ENCODE data around the gene COMMD10.
"Not testable (repeated sequence)": the region's sequence is repeated elsewhere in the genome, so short reads cannot be mapped to it uniquely, and the experiment has no call there.

COMMD10 gene

GRCh38 chr5:116063950-116064349 lies 20.9 kb upstream of the COMMD10 start:
- no peaks in the 10 kb centered on the region for H3K4me1 ChIP-seq (ENCODE audit: control insufficient read depth, insufficient read depth, low read length)
- no peaks in the 10 kb centered on the region for H3K27me3 ChIP-seq (ENCODE audit: control insufficient read depth, insufficient read depth, low read length)
- no peaks in the 10 kb centered on the region for H3K36me3 ChIP-seq (ENCODE audit: control insufficient read depth, insufficient read depth, low read length)
- no peak overlapping the region for H3K9ac ChIP-seq (ENCODE audit: low read length)
- H3K27ac ChIP-seq (ENCODE audit: low read depth, low read length) = no peak overlapping the region
- no peak overlapping the region for H3K4me3 ChIP-seq (ENCODE audit: low read depth, low read length)
- H3K9me3 ChIP-seq (ENCODE audit: control insufficient read depth, insufficient read depth, low read depth, low read length) = no peaks in the 10 kb centered on the region

- Histone ChIP-seq H3K27ac (ENCODE audit: low read depth, low read length) (no peak overlapping the region), H3K4me3 (ENCODE audit: low read depth, low read length) (no peak overlapping the region), H3K4me1 (ENCODE audit: control insufficient read depth, insufficient read depth, low read length) (no peaks in the 10 kb centered on the region), H3K9ac (ENCODE audit: low read length) (no peak overlapping the region), H3K27me3 (ENCODE audit: control insufficient read depth, insufficient read depth, low read length) (no peaks in the 10 kb centered on the region), H3K36me3 (ENCODE audit: control insufficient read depth, insufficient read depth, low read length) (no peaks in the 10 kb centered on the region), H3K9me3 (ENCODE audit: control insufficient read depth, insufficient read depth, low read depth, low read length) (no peaks in the 10 kb centered on the region)
Measured at GRCh38 chr5:116068028-116068632, 16.7 kb upstream of the COMMD10 start.

- Histone ChIP-seq H3K27ac (ENCODE audit: low read depth, low read length) (no peak overlapping the region), H3K4me1 (ENCODE audit: control insufficient read depth, insufficient read depth, low read length) (no peaks in the 10 kb centered on the region), H3K27me3 (ENCODE audit: control insufficient read depth, insufficient read depth, low read length) (no peaks in the 10 kb centered on the region), H3K9me3 (ENCODE audit: control insufficient read depth, insufficient read depth, low read depth, low read length) (no peaks in the 10 kb centered on the region), H3K9ac (ENCODE audit: low read length) (no peak overlapping the region), H3K36me3 (ENCODE audit: control insufficient read depth, insufficient read depth, low read length) (no peaks in the 10 kb centered on the region), H3K4me3 (ENCODE audit: low read depth, low read length) (no peak overlapping the region)
Measured at GRCh38 chr5:116071211-116071610, 13.6 kb upstream of the COMMD10 start.

GRCh38 chr5:116075191-116075831 lies 9.5 kb upstream of the COMMD10 start:
- Histone ChIP-seq H3K4me3 (ENCODE audit: low read depth, low read length) (no peak overlapping the region), H3K9me3 (ENCODE audit: control insufficient read depth, insufficient read depth, low read depth, low read length) (no peaks in the 10 kb centered on the region), H3K9ac (ENCODE audit: low read length) (no peak overlapping the region), H3K27ac (ENCODE audit: low read depth, low read length) (no peak overlapping the region), H3K27me3 (ENCODE audit: control insufficient read depth, insufficient read depth, low read length) (no peaks in the 10 kb centered on the region), H3K36me3 (ENCODE audit: control insufficient read depth, insufficient read depth, low read length) (no peaks in the 10 kb centered on the region), H3K4me1 (ENCODE audit: control insufficient read depth, insufficient read depth, low read length) (no peaks in the 10 kb centered on the region)

- Histone ChIP-seq H3K27me3 (ENCODE audit: control insufficient read depth, insufficient read depth, low read length) (no peaks in the 10 kb centered on the region), H3K9me3 (ENCODE audit: control insufficient read depth, insufficient read depth, low read depth, low read length) (no peaks in the 10 kb centered on the region), H3K9ac (ENCODE audit: low read length) (no peak overlapping the region), H3K4me1 (ENCODE audit: control insufficient read depth, insufficient read depth, low read length) (no peaks in the 10 kb centered on the region), H3K36me3 (ENCODE audit: control insufficient read depth, insufficient read depth, low read length) (no peaks in the 10 kb centered on the region), H3K4me3 (ENCODE audit: low read depth, low read length) (no peak overlapping the region), H3K27ac (ENCODE audit: low read depth, low read length) (no peak overlapping the region)
Measured at GRCh38 chr5:116076496-116076895, 8.3 kb upstream of the COMMD10 start.

GRCh38 chr5:116078199-116078598 lies 6.6 kb upstream of the COMMD10 start:
- Histone ChIP-seq H3K9ac (ENCODE audit: low read length) (no peak overlapping the region), H3K9me3 (ENCODE audit: control insufficient read depth, insufficient read depth, low read depth, low read length) (no peaks in the 10 kb centered on the region), H3K4me3 (ENCODE audit: low read depth, low read length) (no peak overlapping the region), H3K27me3 (ENCODE audit: control insufficient read depth, insufficient read depth, low read length) (no peaks in the 10 kb centered on the region), H3K36me3 (ENCODE audit: control insufficient read depth, insufficient read depth, low read length) (no peaks in the 10 kb centered on the region), H3K27ac (ENCODE audit: low read depth, low read length) (no peak overlapping the region), H3K4me1 (ENCODE audit: control insufficient read depth, insufficient read depth, low read length) (no peaks in the 10 kb centered on the region)

GRCh38 chr5:116084287-116084691 lies 536 bp upstream of the COMMD10 start:
- Histone ChIP-seq H3K9ac (ENCODE audit: low read length) (peak overlapping the region; percentile 22), H3K27me3 (ENCODE audit: control insufficient read depth, insufficient read depth, low read length) (no peaks in the 10 kb centered on the region), H3K27ac (ENCODE audit: low read depth, low read length) (no peak overlapping the region), H3K36me3 (ENCODE audit: control insufficient read depth, insufficient read depth, low read length) (0 out of 2 replicates have a peak, but pooled peaks cover 3% of the 10 kb centered on the region), H3K9me3 (ENCODE audit: control insufficient read depth, insufficient read depth, low read depth, low read length) (no peaks in the 10 kb centered on the region), H3K4me3 (ENCODE audit: low read depth, low read length) (peak overlapping the region; percentile 64), H3K4me1 (ENCODE audit: control insufficient read depth, insufficient read depth, low read length) (peaks cover 7% of the 10 kb centered on the region)

- not testable (repeated sequence) for H3K4me1 ChIP-seq (ENCODE audit: control insufficient read depth, insufficient read depth, low read length); H3K27ac ChIP-seq (ENCODE audit: low read depth, low read length); H3K27me3 ChIP-seq (ENCODE audit: control insufficient read depth, insufficient read depth, low read length); H3K9ac ChIP-seq (ENCODE audit: low read length); H3K9me3 ChIP-seq (ENCODE audit: control insufficient read depth, insufficient read depth, low read depth, low read length); H3K36me3 ChIP-seq (ENCODE audit: control insufficient read depth, insufficient read depth, low read length)
- peak overlapping the region; percentile 64; the same call in 1 of the 2 replicates for H3K4me3 ChIP-seq (ENCODE audit: low read depth, low read length)
Measured at GRCh38 chr5:116086309-116086708, 1.5 kb downstream of the COMMD10 start.

GRCh38 chr5:116088062-116088461 lies 3.2 kb downstream of the COMMD10 start:
- H3K4me3 ChIP-seq (ENCODE audit: low read depth, low read length) = no peak overlapping the region

GRCh38 chr5:116090302-116090701 lies 5.5 kb downstream of the COMMD10 start:
- H3K4me1 ChIP-seq (ENCODE audit: control insufficient read depth, insufficient read depth, low read length) = no peaks in the 10 kb centered on the region
- no peak overlapping the region for H3K27ac ChIP-seq (ENCODE audit: low read depth, low read length)
- no peaks in the 10 kb centered on the region for H3K27me3 ChIP-seq (ENCODE audit: control insufficient read depth, insufficient read depth, low read length)
- H3K9me3 ChIP-seq (ENCODE audit: control insufficient read depth, insufficient read depth, low read depth, low read length) = no peaks in the 10 kb centered on the region
- H3K4me3 ChIP-seq (ENCODE audit: low read depth, low read length) = no peak overlapping the region
- H3K36me3 ChIP-seq (ENCODE audit: control insufficient read depth, insufficient read depth, low read length) = peaks cover 44% of the 10 kb centered on the region
- H3K9ac ChIP-seq (ENCODE audit: low read length) = no peak overlapping the region

More at GRCh38 chr5:116088062-116088461, 3.2 kb downstream of the COMMD10 start:
- Histone ChIP-seq H3K4me1 (ENCODE audit: control insufficient read depth, insufficient read depth, low read length) (peaks cover 7% of the 10 kb centered on the region), H3K27me3 (ENCODE audit: control insufficient read depth, insufficient read depth, low read length) (no peaks in the 10 kb centered on the region), H3K9me3 (ENCODE audit: control insufficient read depth, insufficient read depth, low read depth, low read length) (no peaks in the 10 kb centered on the region), H3K36me3 (ENCODE audit: control insufficient read depth, insufficient read depth, low read length) (peaks cover 21% of the 10 kb centered on the region), H3K9ac (ENCODE audit: low read length) (no peak overlapping the region), H3K27ac (ENCODE audit: low read depth, low read length) (no peak overlapping the region)

GRCh38 chr5:116091416-116091815 lies 6.6 kb downstream of the COMMD10 start:
- no peaks in the 10 kb centered on the region for H3K27me3 ChIP-seq (ENCODE audit: control insufficient read depth, insufficient read depth, low read length)
- H3K36me3 ChIP-seq (ENCODE audit: control insufficient read depth, insufficient read depth, low read length) = peaks cover 45% of the 10 kb centered on the region
- no peak overlapping the region for H3K4me3 ChIP-seq (ENCODE audit: low read depth, low read length)
- no peak overlapping the region for H3K27ac ChIP-seq (ENCODE audit: low read depth, low read length)
- H3K4me1 ChIP-seq (ENCODE audit: control insufficient read depth, insufficient read depth, low read length) = no peaks in the 10 kb centered on the region
- H3K9me3 ChIP-seq (ENCODE audit: control insufficient read depth, insufficient read depth, low read depth, low read length) = no peaks in the 10 kb centered on the region
- no peak overlapping the region for H3K9ac ChIP-seq (ENCODE audit: low read length)
